HL-60 (cell line): ENCODE results near the gene KISS1R.

Experiments used
- DNase-seq, 2 experiments: peaks; one replicate each; pipeline ENCODE4 v3.0.0-alpha.2; 2010 to 2020; ENCODE audit warnings: low read depth in 1 of 2, low spot score in 1 of 2
- H3K27ac ChIP-seq: fragments of 250-450 bp; sonication (Bioruptor Pico); replicated peaks from 2 replicates; pipeline ENCODE4 v1.5.1; 2020; ENCODE audit warnings: mild to moderate bottlenecking, moderate library complexity
- H3K27me3 ChIP-seq: fragments of 250-450 bp; sonication (Bioruptor Pico); 2 replicates; pipeline ENCODE4 v1.5.1; 2021; ENCODE audit warnings: mild to moderate bottlenecking, moderate library complexity; ENCODE audit not compliant: insufficient read depth, poor library complexity, severe bottlenecking
- H3K4me3 ChIP-seq: replicated peaks from 2 replicates; pipeline ENCODE4 v1.5.1; 2011; ENCODE audit warnings: mild to moderate bottlenecking, control low read depth, low read length; ENCODE audit not compliant: insufficient read depth
- CTCF ChIP-seq: IDR thresholded peaks from one replicate; pipeline ENCODE4 v1.5.1; 2011; ENCODE audit warnings: low read length, control low read depth, inconsistent platforms; ENCODE audit not compliant: insufficient read depth
- GABPA ChIP-seq: IDR thresholded peaks from 2 replicates; pipeline ENCODE4 v1.6.1; 2012; ENCODE audit warnings: low read depth
- POLR2AphosphoS5 ChIP-seq: IDR thresholded peaks from 2 replicates; pipeline ENCODE4 v1.6.1; 2012; ENCODE audit warnings: low read depth
- REST ChIP-seq: IDR thresholded peaks from 2 replicates; pipeline ENCODE4 v1.6.1; 2012; ENCODE audit warnings: low read depth; ENCODE audit not compliant: insufficient replicate concordance
- SPI1 ChIP-seq: IDR thresholded peaks from 2 replicates; pipeline ENCODE4 v1.6.1; 2012; ENCODE audit warnings: low read depth, mild to moderate bottlenecking, borderline replicate concordance

The KISS1R gene

GRCh38 chr19:953445-954271 is 36.5 kb downstream of the KISS1R start:
- Histone ChIP-seq H3K4me3 (no peak overlapping the region), H3K27ac (peak overlapping the region; percentile 89), H3K27me3 (no peaks in the 10 kb centered on the region)
- TF ChIP-seq CTCF (no peak), REST (no peak), GABPA (no peak), POLR2AphosphoS5 (no peak), SPI1 (no peak)
- no peak for DNase-seq

GRCh38 chr19:954272-954671 is 37.1 kb downstream of the KISS1R start:
- Histone ChIP-seq H3K27ac (peak overlapping the region; percentile 89; the same call in 1 of the 2 replicates), H3K27me3 (no peaks in the 10 kb centered on the region), H3K4me3 (no peak overlapping the region)

More at GRCh38 chr19:954272-954671, 37.1 kb downstream of the KISS1R start:
- no peak for TF ChIP-seq CTCF
- TF ChIP-seq POLR2AphosphoS5 = no peak
- TF ChIP-seq SPI1 = no peak
- no peak for TF ChIP-seq REST
- no peak for TF ChIP-seq GABPA
- DNase-seq = no peak
